Measurements from ENCODE around the gene TCF4. TPM values are rescaled to one million over a fixed set of nuclear protein-coding genes. Genes with fewer than 3 reads are reported as not detected.

The TCF4 gene
- total RNA-seq, 1 experiment from 2014 or later, result 0.42 TPM

GRCh38 chr18:55494441-55494840 lies 93.6 kb downstream of the TCF4 start (continued):
- TF ChIP-seq, protein P1, sequence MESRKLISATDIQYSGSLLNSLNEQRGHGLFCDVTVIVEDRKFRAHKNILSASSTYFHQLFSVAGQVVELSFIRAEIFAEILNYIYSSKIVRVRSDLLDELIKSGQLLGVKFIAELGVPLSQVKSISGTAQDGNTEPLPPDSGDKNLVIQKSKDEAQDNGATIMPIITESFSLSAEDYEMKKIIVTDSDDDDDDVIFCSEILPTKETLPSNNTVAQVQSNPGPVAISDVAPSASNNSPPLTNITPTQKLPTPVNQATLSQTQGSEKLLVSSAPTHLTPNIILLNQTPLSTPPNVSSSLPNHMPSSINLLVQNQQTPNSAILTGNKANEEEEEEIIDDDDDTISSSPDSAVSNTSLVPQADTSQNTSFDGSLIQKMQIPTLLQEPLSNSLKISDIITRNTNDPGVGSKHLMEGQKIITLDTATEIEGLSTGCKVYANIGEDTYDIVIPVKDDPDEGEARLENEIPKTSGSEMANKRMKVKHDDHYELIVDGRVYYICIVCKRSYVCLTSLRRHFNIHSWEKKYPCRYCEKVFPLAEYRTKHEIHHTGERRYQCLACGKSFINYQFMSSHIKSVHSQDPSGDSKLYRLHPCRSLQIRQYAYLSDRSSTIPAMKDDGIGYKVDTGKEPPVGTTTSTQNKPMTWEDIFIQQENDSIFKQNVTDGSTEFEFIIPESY (IDR thresholded peaks at IDR 0.05; ENCODE audit: extremely low read depth, insufficient replicate concordance, low read length), result no peak

- no peak for DNase-seq (ENCODE audit: low read depth, low spot score)
- Histone ChIP-seq H3K27ac (ENCODE audit: low read depth, low read length) (no peak overlapping the region), H3K4me1 (ENCODE audit: control insufficient read depth in 1 of 2, insufficient read depth in 2 of 2, low read length in 2 of 2) (no peaks in the 10 kb centered on the region), H2AFZ (ENCODE audit: low read depth, low read length, poor library complexity, severe bottlenecking) (no peak overlapping the region), H4K20me1 (ENCODE audit: insufficient read depth) (no peaks in the 10 kb centered on the region), H3K4me2 (ENCODE audit: low read length) (no peak overlapping the region), H3K27me3 (ENCODE audit: insufficient read depth, low read length) (no peaks in the 10 kb centered on the region), H3K36me3 (ENCODE audit: control insufficient read depth in 1 of 2, insufficient read depth in 2 of 2, low read length in 2 of 2) (no peaks in the 10 kb centered on the region), H3K4me3 (replicated peaks in 1 of 2; ENCODE audit: low read depth in 1 of 2, low read length in 2 of 2) (no peak overlapping the region), H3K9me3 (ENCODE audit: control insufficient read depth in 1 of 2, insufficient read depth in 1 of 2, low read depth in 1 of 2, low read length in 2 of 2) (peaks cover 4 to 5% of the 10 kb centered on the region in 2 experiments; a peak in 2 of 4 replicates), H3K9me2 (ENCODE audit: insufficient read depth) (no peaks in the 10 kb centered on the region), H3K9ac (ENCODE audit: low read length) (no peak overlapping the region), H3K79me2 (ENCODE audit: insufficient read depth, low read length) (no peaks in the 10 kb centered on the region)
- intact Hi-C loops (cut with micrococcal nuclease), result no loop called here
- no peak for ATAC-seq
- RAD21 ChIA-PET (ENCODE audit: low non-redundant PET in 1 of 2, low total read pairs in 2 of 2, uncharacterized antibody in 2 of 2, unreplicated experiment in 2 of 2), result no interaction called here
- CTCF ChIA-PET, result no interaction called here
- POLR2A ChIA-PET, result no interaction called here
- no TSS peak for BruUV-seq (replicated peaks)
- no peak for TF ChIP-seq ZNF274 (IDR thresholded peaks at IDR 0.05; ENCODE audit: low read depth, low read length)
These were observed 96.4 kb downstream of the TCF4 start for GRCh38 chr18:55491616-55492015.

DNA sequence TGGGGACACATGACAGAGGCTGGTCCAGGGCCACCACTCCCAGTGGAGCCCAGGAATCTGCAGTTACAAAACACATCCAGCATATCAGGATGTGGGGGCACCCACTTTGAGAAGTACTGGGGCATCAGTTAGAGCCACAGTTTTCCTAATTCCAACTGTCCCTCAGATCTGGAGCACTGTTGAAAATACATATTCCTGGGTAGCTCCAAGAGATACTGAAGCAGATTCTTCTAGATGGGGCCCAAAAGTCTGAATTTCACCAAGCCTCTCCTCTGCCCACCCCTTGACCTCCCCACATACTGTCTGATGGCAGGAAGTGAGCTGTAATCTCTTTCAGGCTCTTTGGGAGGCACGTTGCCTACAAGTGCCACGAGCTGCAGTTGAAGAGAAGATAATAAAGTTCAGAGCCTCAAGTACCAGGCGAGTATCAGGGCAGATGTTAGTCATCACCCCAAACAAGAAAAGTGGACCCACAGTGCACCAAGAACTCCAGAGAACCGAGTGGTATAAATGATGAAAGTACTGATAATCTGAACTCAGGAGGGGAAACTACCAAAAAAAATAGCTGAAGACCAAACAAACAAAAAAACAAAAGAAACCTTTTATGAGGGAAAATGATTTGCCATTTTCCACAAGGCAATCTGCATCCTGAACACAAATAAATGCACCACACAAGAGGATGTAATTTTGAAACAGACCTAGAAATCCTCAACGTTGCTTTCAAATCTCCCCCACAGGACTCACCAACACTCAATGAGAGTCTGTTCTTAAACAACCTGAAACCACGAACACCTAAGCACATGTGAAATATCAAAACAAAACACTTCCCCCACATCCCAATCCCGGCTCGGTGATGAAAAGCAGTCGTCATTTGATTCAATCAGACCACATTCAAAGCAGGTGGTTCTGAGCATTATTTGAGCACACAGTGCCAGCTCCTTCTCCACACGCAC lies 98.7 kb downstream of the TCF4 start:
- Histone ChIP-seq H3K4me1 (ENCODE audit: control insufficient read depth in 1 of 2, insufficient read depth in 2 of 2, low read length in 2 of 2) (no peaks in the 10 kb centered on the region), H3K27me3 (ENCODE audit: insufficient read depth, low read length) (no peaks in the 10 kb centered on the region), H3K9ac (ENCODE audit: low read length) (no peak overlapping the region), H3K27ac (ENCODE audit: low read depth, low read length) (no peak overlapping the region), H2AFZ (ENCODE audit: low read depth, low read length, poor library complexity, severe bottlenecking) (no peak overlapping the region), H3K9me2 (ENCODE audit: insufficient read depth) (no peaks in the 10 kb centered on the region), H3K4me3 (replicated peaks in 1 of 2; ENCODE audit: low read depth in 1 of 2, low read length in 2 of 2) (no peak overlapping the region), H3K36me3 (ENCODE audit: control insufficient read depth in 1 of 2, insufficient read depth in 2 of 2, low read length in 2 of 2) (no peaks in the 10 kb centered on the region), H3K4me2 (ENCODE audit: low read length) (no peak overlapping the region), H4K20me1 (ENCODE audit: insufficient read depth) (no peaks in the 10 kb centered on the region), H3K79me2 (ENCODE audit: insufficient read depth, low read length) (no peaks in the 10 kb centered on the region), H3K9me3 (ENCODE audit: control insufficient read depth in 1 of 2, insufficient read depth in 1 of 2, low read depth in 1 of 2, low read length in 2 of 2) (peaks cover 6 to 9% of the 10 kb centered on the region in 2 experiments; a peak in 3 of 4 replicates)
- DNase-seq (ENCODE audit: low read depth, low spot score) (no peak), ATAC-seq (no peak)
- CTCF ChIA-PET, result no interaction called here
- intact Hi-C loops (cut with micrococcal nuclease), result no loop called here
- TF ChIP-seq POLR2AphosphoS5 (IDR thresholded peaks at IDR 0.05; ENCODE audit: low read depth, low read length) (no peak), SIN3A (IDR thresholded peaks at IDR 0.05; ENCODE audit: low read depth) (no peak), EGR1 (IDR thresholded peaks at IDR 0.05; ENCODE audit: low read depth) (no peak)
- no TSS peak for BruUV-seq (replicated peaks)
- RAD21 ChIA-PET (ENCODE audit: low non-redundant PET in 1 of 2, low total read pairs in 2 of 2, uncharacterized antibody in 2 of 2, unreplicated experiment in 2 of 2), result no interaction called here
- POLR2A ChIA-PET, result no interaction called here
